ENCODE data around the gene TRAPPC3. TPM values are rescaled to one million over a fixed set of nuclear protein-coding genes. Genes with fewer than 3 reads are reported as not detected.

The TRAPPC3 gene
- total RNA-seq, 1 donor from 2014 or later, result 63.1 TPM

GRCh38 chr1:36168514-36168913 is 19.2 kb upstream of the TRAPPC3 start:
- Histone ChIP-seq H3K4me3 (no peak overlapping the region), H3K27me3 (no peaks in the 10 kb centered on the region), H3K4me1 (peaks cover 20% of the 10 kb centered on the region), H3K9me3 (no peaks in the 10 kb centered on the region), H3K36me3 (peaks cover 51% of the 10 kb centered on the region), H3K27ac (no peak overlapping the region)
- no peak for DNase-seq
- TF ChIP-seq CTCF (IDR thresholded peaks at IDR 0.05), result no peak
- ATAC-seq, result no peak
- intact Hi-C loops (cut with DNase I), result no loop called here

GRCh38 chr1:36166938-36167905 is 17.9 kb upstream of the TRAPPC3 start:
- ATAC-seq, result no peak
- H3K27ac ChIP-seq, result no peak overlapping the region

GRCh38 chr1:36166136-36166535 is 16.9 kb upstream of the TRAPPC3 start:
- Histone ChIP-seq H3K27ac (no peak overlapping the region), H3K4me1 (peaks cover 42% of the 10 kb centered on the region), H3K27me3 (no peaks in the 10 kb centered on the region), H3K36me3 (peaks cover 28% of the 10 kb centered on the region), H3K4me3 (no peak overlapping the region), H3K9me3 (no peaks in the 10 kb centered on the region)
- DNase-seq (no peak), ATAC-seq (no peak)
- TF ChIP-seq CTCF (IDR thresholded peaks at IDR 0.05), result no peak
- intact Hi-C loops (cut with DNase I), result no loop called here

More at GRCh38 chr1:36166938-36167905, 17.9 kb upstream of the TRAPPC3 start:
- peaks cover 33% of the 10 kb centered on the region for H3K4me1 ChIP-seq
- no peaks in the 10 kb centered on the region for H3K27me3 ChIP-seq
- no peak overlapping the region for H3K4me3 ChIP-seq
- TF ChIP-seq CTCF (IDR thresholded peaks at IDR 0.05), result no peak
- H3K9me3 ChIP-seq, result no peaks in the 10 kb centered on the region
- peaks cover 38% of the 10 kb centered on the region for H3K36me3 ChIP-seq
- intact Hi-C loops (cut with DNase I), result no loop called here
- no peak for DNase-seq

- Histone ChIP-seq H3K27ac (no peak overlapping the region), H3K36me3 (peaks cover 19% of the 10 kb centered on the region), H3K4me3 (no peak overlapping the region), H3K4me1 (peaks cover 52% of the 10 kb centered on the region), H3K9me3 (no peaks in the 10 kb centered on the region), H3K27me3 (no peaks in the 10 kb centered on the region)
- intact Hi-C loops (cut with DNase I), result no loop called here
- ATAC-seq (no peak), DNase-seq (no peak)
- TF ChIP-seq CTCF (IDR thresholded peaks at IDR 0.05), result no peak
These were observed 15.9 kb upstream of the TRAPPC3 start for GRCh38 chr1:36165145-36165544.

- DNase-seq (no peak), ATAC-seq (no peak)
- Histone ChIP-seq H3K4me1 (peaks cover 60% of the 10 kb centered on the region), H3K36me3 (peaks cover 11% of the 10 kb centered on the region), H3K9me3 (no peaks in the 10 kb centered on the region), H3K27me3 (no peaks in the 10 kb centered on the region), H3K27ac (no peak overlapping the region), H3K4me3 (no peak overlapping the region)
- intact Hi-C loops (cut with DNase I), result no loop called here
- no peak for TF ChIP-seq CTCF (IDR thresholded peaks at IDR 0.05)
These were observed 15.1 kb upstream of the TRAPPC3 start for GRCh38 chr1:36164361-36164760.

Data from upper lobe of right lung (tissue), 1 donor.